HepG2 (cell line): Measurements from ENCODE around the gene LDLRAD4. TPM values are rescaled to one million over a fixed set of nuclear protein-coding genes. Genes with fewer than 3 reads are reported as not detected.

Source experiments
- CERS6 ChIP-seq: sonication (generic); formaldehyde crosslinking; IDR thresholded peaks from 2 replicates; pipeline ENCODE4 v1.5.0; 2020; ENCODE audit warnings: missing genetic modification reagents
- ETS1 ChIP-seq: sonication (generic); formaldehyde crosslinking; IDR thresholded peaks from 2 replicates; pipeline ENCODE4 v1.4.0; 2020; ENCODE audit warnings: missing genetic modification reagents
- RERE ChIP-seq: IDR thresholded peaks from 2 replicates; pipeline ENCODE4 v1.6.1; 2016; ENCODE audit warnings: low read depth, missing genetic modification reagents, missing compliant biosample characterization
- ZNF878 ChIP-seq: sonication (generic); formaldehyde crosslinking; IDR thresholded peaks from 2 replicates; pipeline ENCODE4 v1.8.1; 2023; ENCODE audit warnings: mild to moderate bottlenecking, missing genetic modification reagents, moderate library complexity
- ZSCAN20 ChIP-seq: sonication (generic); formaldehyde crosslinking; IDR thresholded peaks from 2 replicates; pipeline ENCODE4 v1.4.0; 2020; ENCODE audit warnings: missing genetic modification reagents, mild to moderate bottlenecking, borderline replicate concordance
- ZXDC ChIP-seq: sonication (generic); formaldehyde crosslinking; IDR thresholded peaks from 2 replicates; pipeline ENCODE4 v1.5.0; 2020; ENCODE audit warnings: mild to moderate bottlenecking, missing genetic modification reagents
- polyA plus RNA-seq, 8 experiments: library from polyadenylated mRNA; depleted of rRNA in 3 of 8; stranded (reverse) in 7 of 8; unstranded in 1 of 8; fragments of >200 nt; fragmentation: Illumina TruSeq in 4 of 8; extraction: Trizol in 4 of 8; gene quantifications; 2 replicates each; pipeline versions ENCODE4 v1.2.1 to v1.2.3, GENCODE V29; 2011 to 2016; ENCODE audit warnings: low read depth in 4 of 8, missing spikeins in 1 of 8, mixed read lengths in 1 of 8; ENCODE audit not compliant: insufficient read depth in 1 of 8
- total RNA-seq, 5 experiments: library from RNA; depleted of rRNA; stranded (reverse); fragments of >200 nt; fragmentation: Illumina TruSeq; extraction: Trizol; gene quantifications; 2 replicates each; pipeline ENCODE4 v1.2.3, GENCODE V29; 2016; ENCODE audit warnings: low read depth in 1 of 5

LDLRAD4 gene
- total and polyA plus RNA-seq, 2 of the 13 experiments (the other 11 are each of a cell fraction or from before 2014, with no cell fraction given): 13.6 to 20.9 TPM

- TF ChIP-seq ZXDC (no peak), ZSCAN20 (no peak), CERS6 (CRISPR knock-in tag) (no peak), ZNF878 (no peak), ETS1 (CRISPR knock-in tag) (no peak), RERE (CRISPR knock-in tag) (no peak)
These were observed 47.3 kb downstream of the LDLRAD4 start (continued) for GRCh38 chr18:13265911-13266217.
